Measurements from ENCODE around the gene TNFAIP8.

GRCh38 chr5:119338326-119338946, 17.4 kb upstream of the TNFAIP8 start:
- TF ChIP-seq, protein P1, sequence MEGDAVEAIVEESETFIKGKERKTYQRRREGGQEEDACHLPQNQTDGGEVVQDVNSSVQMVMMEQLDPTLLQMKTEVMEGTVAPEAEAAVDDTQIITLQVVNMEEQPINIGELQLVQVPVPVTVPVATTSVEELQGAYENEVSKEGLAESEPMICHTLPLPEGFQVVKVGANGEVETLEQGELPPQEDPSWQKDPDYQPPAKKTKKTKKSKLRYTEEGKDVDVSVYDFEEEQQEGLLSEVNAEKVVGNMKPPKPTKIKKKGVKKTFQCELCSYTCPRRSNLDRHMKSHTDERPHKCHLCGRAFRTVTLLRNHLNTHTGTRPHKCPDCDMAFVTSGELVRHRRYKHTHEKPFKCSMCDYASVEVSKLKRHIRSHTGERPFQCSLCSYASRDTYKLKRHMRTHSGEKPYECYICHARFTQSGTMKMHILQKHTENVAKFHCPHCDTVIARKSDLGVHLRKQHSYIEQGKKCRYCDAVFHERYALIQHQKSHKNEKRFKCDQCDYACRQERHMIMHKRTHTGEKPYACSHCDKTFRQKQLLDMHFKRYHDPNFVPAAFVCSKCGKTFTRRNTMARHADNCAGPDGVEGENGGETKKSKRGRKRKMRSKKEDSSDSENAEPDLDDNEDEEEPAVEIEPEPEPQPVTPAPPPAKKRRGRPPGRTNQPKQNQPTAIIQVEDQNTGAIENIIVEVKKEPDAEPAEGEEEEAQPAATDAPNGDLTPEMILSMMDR (CRISPR knock-in tag; IDR thresholded peaks at IDR 0.05) = no peak
- TF ChIP-seq SMAD1 (CRISPR knock-in tag; IDR thresholded peaks at IDR 0.05; ENCODE audit: borderline replicate concordance, low read depth) (no peak), KDM5B (CRISPR knock-in tag; IDR thresholded peaks at IDR 0.05; ENCODE audit: borderline replicate concordance) (no peak)

Measured in HepG2 (cell line).